Measurements from ENCODE around the gene CH25H. TPM values are rescaled to one million over a fixed set of nuclear protein-coding genes. Genes with fewer than 3 reads are reported as not detected.

CH25H gene
- polyA plus RNA-seq, 1 donor, result 4.2 TPM

GRCh38 chr10:89245802-89246201, 38.7 kb upstream of the CH25H start:
- peaks cover 6% of the 10 kb centered on the region for H3K4me1 ChIP-seq (ENCODE audit: control insufficient read depth, insufficient read depth, low read length)
- H3K36me3 ChIP-seq (ENCODE audit: control insufficient read depth, insufficient read depth, low read length), result peaks cover 12% of the 10 kb centered on the region
- H3K27me3 ChIP-seq (ENCODE audit: control insufficient read depth, insufficient read depth, low read length), result no peaks in the 10 kb centered on the region
- H3K9me3 ChIP-seq (ENCODE audit: control insufficient read depth, low read depth, low read length), result no peaks in the 10 kb centered on the region
- H3K4me3 ChIP-seq (ENCODE audit: low read length), result no peak overlapping the region
- whole genome bisulfite sequencing (ENCODE audit: insufficient coverage, low lambda C conversion rate), result 92% methylated on average over 3 of the region's 4 CpGs
- DNase-seq, result no peak
- H3K27ac ChIP-seq (ENCODE audit: low read length), result no peak overlapping the region

GRCh38 chr10:89242840-89243568, 35.9 kb upstream of the CH25H start:
- H3K4me3 ChIP-seq (ENCODE audit: low read length), result no peak overlapping the region
- 69% methylated on average over 3 of the region's 8 CpGs for WGBS (ENCODE audit: insufficient coverage, low lambda C conversion rate)
- H3K27me3 ChIP-seq (ENCODE audit: control insufficient read depth, insufficient read depth, low read length), result no peaks in the 10 kb centered on the region
- no peak overlapping the region for H3K27ac ChIP-seq (ENCODE audit: low read length)
- H3K4me1 ChIP-seq (ENCODE audit: control insufficient read depth, insufficient read depth, low read length), result peaks cover 6% of the 10 kb centered on the region
- H3K9me3 ChIP-seq (ENCODE audit: control insufficient read depth, low read depth, low read length), result no peaks in the 10 kb centered on the region
- no peak for DNase-seq
- H3K36me3 ChIP-seq (ENCODE audit: control insufficient read depth, insufficient read depth, low read length), result peaks cover 27% of the 10 kb centered on the region

- H3K4me1 ChIP-seq (ENCODE audit: control insufficient read depth, insufficient read depth, low read length), result peaks cover 6% of the 10 kb centered on the region
- no peak overlapping the region for H3K27ac ChIP-seq (ENCODE audit: low read length)
- DNase-seq, result no peak
These were observed 35.2 kb upstream of the CH25H start for GRCh38 chr10:89242345-89242684.

GRCh38 chr10:89241486-89242344, 34.6 kb upstream of the CH25H start:
- no CpG with 5 or more reads among the region's 3 CpGs for WGBS (ENCODE audit: insufficient coverage, low lambda C conversion rate)
- Histone ChIP-seq H3K4me1 (ENCODE audit: control insufficient read depth, insufficient read depth, low read length) (peaks cover 6% of the 10 kb centered on the region), H3K36me3 (ENCODE audit: control insufficient read depth, insufficient read depth, low read length) (peaks cover 27% of the 10 kb centered on the region), H3K9me3 (ENCODE audit: control insufficient read depth, low read depth, low read length) (no peaks in the 10 kb centered on the region), H3K27me3 (ENCODE audit: control insufficient read depth, insufficient read depth, low read length) (no peaks in the 10 kb centered on the region), H3K27ac (ENCODE audit: low read length) (no peak overlapping the region), H3K4me3 (ENCODE audit: low read length) (no peak overlapping the region)
- no peak for DNase-seq

More at GRCh38 chr10:89242345-89242684, 35.2 kb upstream of the CH25H start:
- peaks cover 27% of the 10 kb centered on the region for H3K36me3 ChIP-seq (ENCODE audit: control insufficient read depth, insufficient read depth, low read length)
- no peak overlapping the region for H3K4me3 ChIP-seq (ENCODE audit: low read length)
- no peaks in the 10 kb centered on the region for H3K9me3 ChIP-seq (ENCODE audit: control insufficient read depth, low read depth, low read length)
- no peaks in the 10 kb centered on the region for H3K27me3 ChIP-seq (ENCODE audit: control insufficient read depth, insufficient read depth, low read length)

- no peak for DNase-seq
- H3K27me3 ChIP-seq (ENCODE audit: control insufficient read depth, insufficient read depth, low read length), result no peaks in the 10 kb centered on the region
- no peak overlapping the region for H3K4me3 ChIP-seq (ENCODE audit: low read length)
- H3K9me3 ChIP-seq (ENCODE audit: control insufficient read depth, low read depth, low read length), result no peaks in the 10 kb centered on the region
- no peak overlapping the region for H3K27ac ChIP-seq (ENCODE audit: low read length)
- WGBS (ENCODE audit: insufficient coverage, low lambda C conversion rate), result no CpG with 5 or more reads among the region's 3 CpGs
- H3K36me3 ChIP-seq (ENCODE audit: control insufficient read depth, insufficient read depth, low read length), result peaks cover 27% of the 10 kb centered on the region
- peaks cover 6% of the 10 kb centered on the region for H3K4me1 ChIP-seq (ENCODE audit: control insufficient read depth, insufficient read depth, low read length)
These were observed 33.9 kb upstream of the CH25H start for GRCh38 chr10:89241026-89241425.

GRCh38 chr10:89240519-89240918, 33.4 kb upstream of the CH25H start:
- WGBS (ENCODE audit: insufficient coverage, low lambda C conversion rate), result no CpG with 5 or more reads among the region's 3 CpGs
- no peak for DNase-seq
- Histone ChIP-seq H3K9me3 (ENCODE audit: control insufficient read depth, low read depth, low read length) (no peaks in the 10 kb centered on the region), H3K27ac (ENCODE audit: low read length) (no peak overlapping the region), H3K36me3 (ENCODE audit: control insufficient read depth, insufficient read depth, low read length) (peaks cover 27% of the 10 kb centered on the region), H3K4me3 (ENCODE audit: low read length) (no peak overlapping the region), H3K27me3 (ENCODE audit: control insufficient read depth, insufficient read depth, low read length) (no peaks in the 10 kb centered on the region), H3K4me1 (ENCODE audit: control insufficient read depth, insufficient read depth, low read length) (peaks cover 6% of the 10 kb centered on the region)

GRCh38 chr10:89238956-89239644, 32.0 kb upstream of the CH25H start:
- DNase-seq, result no peak
- H3K4me1 ChIP-seq (ENCODE audit: control insufficient read depth, insufficient read depth, low read length), result peaks cover 6% of the 10 kb centered on the region
- no CpG with 5 or more reads among the region's 5 CpGs for WGBS (ENCODE audit: insufficient coverage, low lambda C conversion rate)

GRCh38 chr10:89237849-89238248, 30.7 kb upstream of the CH25H start:
- Histone ChIP-seq H3K36me3 (ENCODE audit: control insufficient read depth, insufficient read depth, low read length) (peaks cover 36% of the 10 kb centered on the region), H3K9me3 (ENCODE audit: control insufficient read depth, low read depth, low read length) (no peaks in the 10 kb centered on the region), H3K27ac (ENCODE audit: low read length) (no peak overlapping the region), H3K4me1 (ENCODE audit: control insufficient read depth, insufficient read depth, low read length) (peaks cover 6% of the 10 kb centered on the region), H3K27me3 (ENCODE audit: control insufficient read depth, insufficient read depth, low read length) (no peaks in the 10 kb centered on the region), H3K4me3 (ENCODE audit: low read length) (no peak overlapping the region)
- DNase-seq, result no peak

More at GRCh38 chr10:89238956-89239644, 32.0 kb upstream of the CH25H start:
- H3K27ac ChIP-seq (ENCODE audit: low read length), result no peak overlapping the region
- peaks cover 36% of the 10 kb centered on the region for H3K36me3 ChIP-seq (ENCODE audit: control insufficient read depth, insufficient read depth, low read length)
- H3K9me3 ChIP-seq (ENCODE audit: control insufficient read depth, low read depth, low read length), result no peaks in the 10 kb centered on the region
- no peak overlapping the region for H3K4me3 ChIP-seq (ENCODE audit: low read length)
- H3K27me3 ChIP-seq (ENCODE audit: control insufficient read depth, insufficient read depth, low read length), result no peaks in the 10 kb centered on the region

GRCh38 chr10:89236226-89236797, 29.2 kb upstream of the CH25H start:
- no peaks in the 10 kb centered on the region for H3K4me1 ChIP-seq (ENCODE audit: control insufficient read depth, insufficient read depth, low read length)
- no peaks in the 10 kb centered on the region for H3K9me3 ChIP-seq (ENCODE audit: control insufficient read depth, low read depth, low read length)
- DNase-seq, result no peak
- no peaks in the 10 kb centered on the region for H3K27me3 ChIP-seq (ENCODE audit: control insufficient read depth, insufficient read depth, low read length)
- 93% methylated on average over 2 of the region's 4 CpGs for WGBS (ENCODE audit: insufficient coverage, low lambda C conversion rate)
- H3K4me3 ChIP-seq (ENCODE audit: low read length), result no peak overlapping the region
- H3K27ac ChIP-seq (ENCODE audit: low read length), result no peak overlapping the region
- peaks cover 38% of the 10 kb centered on the region for H3K36me3 ChIP-seq (ENCODE audit: control insufficient read depth, insufficient read depth, low read length)

GRCh38 chr10:89235073-89235798, 28.1 kb upstream of the CH25H start:
- Histone ChIP-seq H3K36me3 (ENCODE audit: control insufficient read depth, insufficient read depth, low read length) (peaks cover 33% of the 10 kb centered on the region), H3K27ac (ENCODE audit: low read length) (no peak overlapping the region), H3K4me3 (ENCODE audit: low read length) (no peak overlapping the region), H3K9me3 (ENCODE audit: control insufficient read depth, low read depth, low read length) (no peaks in the 10 kb centered on the region), H3K4me1 (ENCODE audit: control insufficient read depth, insufficient read depth, low read length) (no peaks in the 10 kb centered on the region), H3K27me3 (ENCODE audit: control insufficient read depth, insufficient read depth, low read length) (no peaks in the 10 kb centered on the region)
- no CpG with 5 or more reads among the region's 12 CpGs for WGBS (ENCODE audit: insufficient coverage, low lambda C conversion rate)
- DNase-seq, result no peak
